Measurements from ENCODE around the gene ACSS1.

ACSS1 gene

GRCh38 chr20:25064561-25065071 lies 6.7 kb upstream of the ACSS1 start:
- TF ChIP-seq CTCF (IDR thresholded peaks at IDR 0.05; ENCODE audit: low read depth, low read length): no peak
- no peak overlapping the region for H3K4me3 ChIP-seq (ENCODE audit: low read depth, low read length)
- no peaks in the 10 kb centered on the region for H3K9me3 ChIP-seq (ENCODE audit: severe bottlenecking)
- no peaks in the 10 kb centered on the region for H3K36me3 ChIP-seq
- peaks cover 3% of the 10 kb centered on the region for H3K27me3 ChIP-seq (ENCODE audit: insufficient read depth, low read depth, severe bottlenecking)
- no peak overlapping the region for H3K27ac ChIP-seq
- no peak for DNase-seq

DNA sequence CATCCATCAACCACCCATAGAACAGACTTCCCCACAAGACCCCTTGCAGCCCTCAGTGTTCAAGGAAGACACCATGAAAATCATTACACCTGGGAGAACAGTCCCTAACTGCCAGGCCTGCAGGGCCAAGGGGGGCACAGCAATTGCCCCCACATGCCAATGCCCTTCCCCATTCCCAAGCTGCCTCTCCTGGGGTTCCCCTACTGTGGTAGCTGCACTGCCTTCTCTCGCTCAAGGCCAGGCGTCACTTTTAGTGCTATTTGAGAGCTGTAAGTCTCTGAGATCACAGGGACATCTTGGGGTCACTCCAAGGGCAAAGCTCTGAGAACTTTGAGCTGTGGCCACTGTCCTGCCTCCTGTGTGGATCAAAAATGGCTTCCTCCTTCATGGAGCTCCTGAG lies 6.0 kb upstream of the ACSS1 start:
- no peak overlapping the region for H3K4me3 ChIP-seq (ENCODE audit: low read depth, low read length)
- H3K27ac ChIP-seq: no peak overlapping the region
- no peaks in the 10 kb centered on the region for H3K36me3 ChIP-seq
- DNase-seq: no peak
- TF ChIP-seq CTCF (IDR thresholded peaks at IDR 0.05; ENCODE audit: low read depth, low read length): no peak
- peaks cover 3% of the 10 kb centered on the region for H3K27me3 ChIP-seq (ENCODE audit: insufficient read depth, low read depth, severe bottlenecking)
- no peaks in the 10 kb centered on the region for H3K9me3 ChIP-seq (ENCODE audit: severe bottlenecking)

DNA sequence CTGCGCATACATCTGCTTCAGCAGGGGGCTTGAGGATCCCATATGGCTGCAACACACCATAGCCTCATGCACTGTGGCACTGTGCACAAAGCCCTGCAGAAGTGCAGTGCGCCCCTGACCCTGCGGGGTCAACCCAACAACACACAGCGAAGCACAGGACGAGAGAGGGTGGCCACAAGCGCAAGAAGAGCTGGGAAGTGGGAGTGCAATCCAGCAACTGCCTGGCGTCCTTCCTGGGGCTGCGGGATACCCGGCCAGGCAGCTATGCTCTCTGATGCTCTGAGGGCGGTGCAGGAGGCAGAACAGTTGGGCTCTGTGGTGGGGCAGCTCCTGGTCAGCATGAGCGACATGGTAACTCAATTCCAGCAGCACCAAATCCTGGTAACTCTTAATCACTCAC lies 5.6 kb upstream of the ACSS1 start:
- no peak for DNase-seq
- no peak overlapping the region for H3K4me3 ChIP-seq (ENCODE audit: low read depth, low read length)
- H3K27ac ChIP-seq: no peak overlapping the region
- no peaks in the 10 kb centered on the region for H3K36me3 ChIP-seq
- H3K27me3 ChIP-seq (ENCODE audit: insufficient read depth, low read depth, severe bottlenecking): peaks cover 3% of the 10 kb centered on the region
- H3K9me3 ChIP-seq (ENCODE audit: severe bottlenecking): no peaks in the 10 kb centered on the region
- no peak for TF ChIP-seq CTCF (IDR thresholded peaks at IDR 0.05; ENCODE audit: low read depth, low read length)

DNA sequence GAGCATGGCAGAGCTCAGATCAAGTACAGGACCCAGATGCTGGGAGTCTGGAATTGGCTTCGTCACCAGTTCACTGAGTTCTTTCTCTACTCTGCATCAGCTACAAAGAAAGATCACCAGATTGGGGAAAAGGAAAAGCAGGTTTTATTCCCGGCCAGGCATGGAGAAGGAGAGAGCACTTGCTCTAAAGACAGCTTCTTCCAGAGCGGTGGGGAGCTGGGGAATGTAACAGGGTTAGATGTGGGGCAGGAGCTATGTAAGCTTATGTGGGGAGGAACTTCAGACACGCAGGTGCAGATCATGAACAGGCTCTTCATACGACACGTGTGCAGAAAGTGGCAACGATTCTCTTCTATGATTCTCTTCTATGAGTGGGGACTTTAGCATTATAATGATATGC lies 4.9 kb upstream of the ACSS1 start:
- H3K4me3 ChIP-seq (ENCODE audit: low read depth, low read length): no peak overlapping the region
- H3K9me3 ChIP-seq (ENCODE audit: severe bottlenecking): no peaks in the 10 kb centered on the region
- no peak for TF ChIP-seq CTCF (IDR thresholded peaks at IDR 0.05; ENCODE audit: low read depth, low read length)
- H3K27ac ChIP-seq: no peak overlapping the region
- no peaks in the 10 kb centered on the region for H3K36me3 ChIP-seq
- DNase-seq: no peak
- peaks cover 3% of the 10 kb centered on the region for H3K27me3 ChIP-seq (ENCODE audit: insufficient read depth, low read depth, severe bottlenecking)

- no peak for DNase-seq
- TF ChIP-seq CTCF (IDR thresholded peaks at IDR 0.05; ENCODE audit: low read depth, low read length): no peak
- peaks cover 3% of the 10 kb centered on the region for H3K27me3 ChIP-seq (ENCODE audit: insufficient read depth, low read depth, severe bottlenecking)
These were observed 4.0 kb upstream of the ACSS1 start for GRCh38 chr20:25061821-25062530.

More at GRCh38 chr20:25061821-25062530, 4.0 kb upstream of the ACSS1 start:
- Histone ChIP-seq H3K27ac (no peak overlapping the region), H3K4me3 (ENCODE audit: low read depth, low read length) (no peak overlapping the region), H3K36me3 (no peaks in the 10 kb centered on the region), H3K9me3 (ENCODE audit: severe bottlenecking) (no peaks in the 10 kb centered on the region)

All from WERI-Rb-1 (cell line).